ENCODE data around the gene NEU4. TPM values are rescaled to one million over a fixed set of nuclear protein-coding genes. Genes with fewer than 3 reads are reported as not detected.
"Not testable (repeated sequence)": the region's sequence is repeated elsewhere in the genome, so short reads cannot be mapped to it uniquely, and the experiment has no call there.

The NEU4 gene
- total RNA-seq, 1 donor from 2014 or later: 0.42 TPM

GRCh38 chr2:241820625-241821384 is 11.8 kb downstream of the NEU4 start:
- Mint-ChIP-seq H3K27me3 (ENCODE audit: low read depth) (peaks cover 16% of the 10 kb centered on the region), H3K27ac (ENCODE audit: unreplicated experiment) (no peak overlapping the region), H3K4me3 (ENCODE audit: unreplicated experiment) (no peak overlapping the region), H3K36me3 (ENCODE audit: low read depth) (peaks cover 4% of the 10 kb centered on the region), H3K9me3 (ENCODE audit: low read depth) (peaks cover 5% of the 10 kb centered on the region), H3K4me1 (ENCODE audit: low read depth) (no peaks in the 10 kb centered on the region)
- peak; percentile 89 for DNase-seq (ENCODE audit: low spot score)
- no peak for TF ChIP-seq CTCF (IDR thresholded peaks at IDR 0.05)

- TF ChIP-seq CTCF (IDR thresholded peaks at IDR 0.05): no peak
- Mint-ChIP-seq H3K4me1 (ENCODE audit: low read depth) (no peaks in the 10 kb centered on the region), H3K9me3 (ENCODE audit: low read depth) (peaks cover 7% of the 10 kb centered on the region), H3K36me3 (ENCODE audit: low read depth) (peaks cover 4% of the 10 kb centered on the region), H3K4me3 (ENCODE audit: unreplicated experiment) (no peak overlapping the region), H3K27ac (ENCODE audit: unreplicated experiment) (no peak overlapping the region), H3K27me3 (ENCODE audit: low read depth) (peaks cover 16% of the 10 kb centered on the region)
- peak; percentile 69 for DNase-seq (ENCODE audit: low spot score)
These were observed 12.7 kb downstream of the NEU4 start for GRCh38 chr2:241821460-241822263.

GRCh38 chr2:241822264-241822623 is 13.3 kb downstream of the NEU4 start:
- H3K36me3 Mint-ChIP-seq (ENCODE audit: low read depth): peaks cover 5% of the 10 kb centered on the region
- peaks cover 13% of the 10 kb centered on the region for H3K9me3 Mint-ChIP-seq (ENCODE audit: low read depth)
- H3K4me1 Mint-ChIP-seq (ENCODE audit: low read depth): no peaks in the 10 kb centered on the region
- peaks cover 16% of the 10 kb centered on the region for H3K27me3 Mint-ChIP-seq (ENCODE audit: low read depth)
- DNase-seq (ENCODE audit: low spot score): no peak
- no peak overlapping the region for H3K27ac Mint-ChIP-seq (ENCODE audit: unreplicated experiment)
- TF ChIP-seq CTCF (IDR thresholded peaks at IDR 0.05): no peak
- H3K4me3 Mint-ChIP-seq (ENCODE audit: unreplicated experiment): no peak overlapping the region

- H3K36me3 Mint-ChIP-seq (ENCODE audit: low read depth); DNase-seq (ENCODE audit: low spot score); H3K4me3 Mint-ChIP-seq (ENCODE audit: unreplicated experiment); H3K27ac Mint-ChIP-seq (ENCODE audit: unreplicated experiment); H3K4me1 Mint-ChIP-seq (ENCODE audit: low read depth): not testable (repeated sequence)
- Mint-ChIP-seq H3K9me3 (ENCODE audit: low read depth) (peaks cover 23% of the 10 kb centered on the region), H3K27me3 (ENCODE audit: low read depth) (peaks cover 20% of the 10 kb centered on the region)
These were observed 14.8 kb downstream of the NEU4 start for GRCh38 chr2:241823531-241824437.

- Mint-ChIP-seq H3K4me3 (ENCODE audit: unreplicated experiment) (no peak overlapping the region), H3K27ac (ENCODE audit: unreplicated experiment) (no peak overlapping the region), H3K27me3 (ENCODE audit: low read depth) (peaks cover 26% of the 10 kb centered on the region), H3K4me1 (ENCODE audit: low read depth) (peaks cover under 1% of the 10 kb centered on the region), H3K36me3 (ENCODE audit: low read depth) (peaks cover 5% of the 10 kb centered on the region), H3K9me3 (ENCODE audit: low read depth) (peaks cover 35% of the 10 kb centered on the region)
- TF ChIP-seq CTCF (IDR thresholded peaks at IDR 0.05): no peak
- DNase-seq (ENCODE audit: low spot score): no peak
These were observed 18.4 kb downstream of the NEU4 start for GRCh38 chr2:241827394-241827793.
